Measurements from ENCODE around the gene CCSER1.
A peak's percentile ranks its signal among the peaks of the same experiment; 100 is the strongest.
"Not testable (repeated sequence)": the region's sequence is repeated elsewhere in the genome, so short reads cannot be mapped to it uniquely, and the experiment has no call there.

Gene CCSER1

DNA sequence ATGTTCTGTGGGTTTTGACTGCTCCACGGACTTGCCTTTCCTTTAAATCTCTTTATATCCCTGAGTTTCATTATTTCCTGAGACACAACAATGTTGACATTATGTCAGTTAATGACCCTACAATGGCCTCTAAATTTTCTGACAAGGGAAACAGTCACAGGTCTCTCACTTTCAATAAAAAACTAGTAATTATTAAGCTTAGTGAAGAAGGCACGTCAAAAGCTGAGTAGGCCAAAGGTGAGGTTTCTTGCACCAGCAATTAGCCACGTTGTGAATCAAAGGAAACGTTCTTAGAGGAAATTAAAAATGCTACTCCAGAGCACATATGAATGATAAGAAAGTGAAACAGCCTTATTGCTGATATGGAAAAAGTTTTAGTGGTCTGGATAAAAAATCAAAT lies 1246.4 kb downstream of the CCSER1 start:
- DNase-seq (ENCODE audit: low spot score): peak; percentile 34

DNA sequence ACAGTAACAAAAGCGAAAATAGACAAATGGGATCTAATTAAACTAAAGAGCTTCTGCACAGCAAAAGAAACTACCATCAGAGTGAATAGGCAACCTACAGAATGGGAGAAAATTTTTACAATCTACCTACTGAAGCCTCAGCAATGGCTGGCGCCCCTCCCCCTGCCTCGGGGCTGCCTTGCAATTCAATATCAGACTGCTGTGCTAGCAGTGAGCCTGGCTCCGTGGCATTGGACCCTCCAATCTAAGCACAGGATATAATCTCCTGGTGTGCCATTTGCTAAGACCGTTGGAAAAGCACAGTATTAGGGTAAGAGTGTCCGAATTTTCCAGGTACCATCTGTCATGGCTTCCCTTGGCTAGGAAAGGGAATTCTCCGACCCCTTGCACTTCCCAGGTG lies 1278.2 kb downstream of the CCSER1 start:
- DNase-seq (ENCODE audit: low spot score): not testable (repeated sequence)

DNA sequence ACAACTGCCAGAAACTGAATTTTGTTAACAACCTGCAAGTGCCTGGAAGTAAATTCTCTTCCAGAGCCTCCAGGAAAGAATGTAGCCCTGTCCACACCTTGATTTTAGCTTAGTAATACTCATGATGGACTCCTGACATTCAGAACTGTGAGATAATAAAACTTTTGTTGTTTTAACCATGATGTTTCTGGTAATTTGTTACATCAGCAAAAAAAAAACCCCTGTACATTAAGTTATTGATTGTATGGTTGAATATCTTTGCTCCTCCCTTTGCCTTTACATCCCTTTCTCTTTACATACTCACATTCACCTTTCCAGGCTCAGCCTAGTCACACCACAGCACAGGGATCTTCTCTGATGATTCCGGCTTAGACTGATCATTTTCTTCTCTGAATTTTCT lies 1294.8 kb downstream of the CCSER1 start:
- no peak for DNase-seq (ENCODE audit: low spot score)

DNA sequence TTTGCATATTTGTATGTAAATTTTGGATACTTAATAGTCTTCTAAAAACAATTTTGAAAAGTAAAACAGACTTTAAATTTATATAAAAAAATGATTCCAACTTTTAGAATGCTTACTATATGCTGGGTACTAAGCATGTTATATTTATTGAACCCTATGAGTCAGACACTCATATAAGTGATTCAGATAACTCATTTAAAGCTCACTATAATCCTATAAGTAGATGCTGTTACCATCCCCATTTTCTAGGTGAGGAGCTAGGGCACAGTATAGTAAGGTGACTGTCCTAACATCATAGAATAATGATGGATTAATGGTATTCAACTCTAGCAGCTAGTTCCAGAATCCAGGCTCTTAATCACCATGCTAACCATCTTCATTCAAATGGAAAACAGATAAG lies 1299.5 kb downstream of the CCSER1 start:
- no peak for DNase-seq (ENCODE audit: low spot score)

DNA sequence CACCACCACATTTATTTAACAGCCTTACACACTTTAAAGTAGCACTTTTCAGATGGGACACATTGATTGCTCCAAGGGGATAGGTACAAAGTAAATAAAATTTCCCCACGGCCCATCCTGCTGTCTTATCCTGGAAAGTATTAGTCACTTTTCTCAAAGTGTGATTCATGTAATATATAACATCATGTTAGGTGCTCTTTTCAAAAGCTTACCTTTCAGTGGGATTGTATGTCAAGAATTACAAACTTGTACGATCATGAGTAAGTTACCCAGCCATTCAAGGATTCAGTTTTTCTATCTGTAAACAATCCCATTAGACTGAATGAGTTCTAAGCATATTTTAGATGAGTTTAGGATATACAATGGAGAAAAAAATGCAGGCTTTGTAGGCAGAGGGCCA lies 1300.0 kb downstream of the CCSER1 start:
- peak; percentile 50 for DNase-seq (ENCODE audit: low spot score)

DNA sequence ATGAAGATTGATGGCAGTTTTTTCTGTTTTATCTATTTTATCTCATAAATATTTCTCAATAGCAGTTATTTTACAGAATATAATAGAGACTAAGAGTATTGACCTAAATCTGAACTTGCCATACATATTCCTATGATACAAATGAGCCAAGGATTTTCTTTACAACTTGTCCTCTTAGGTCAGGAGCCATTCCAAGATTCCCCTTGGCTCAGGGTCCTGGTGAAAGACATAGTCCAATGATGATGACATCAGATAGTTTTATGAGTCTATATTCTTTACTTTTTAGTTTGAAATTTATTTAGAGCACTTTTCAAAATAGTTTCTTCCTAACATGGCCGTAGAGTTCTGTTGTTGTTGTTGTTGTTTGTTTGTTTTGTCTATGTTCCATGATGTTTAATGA lies 1307.4 kb downstream of the CCSER1 start:
- DNase-seq (ENCODE audit: low spot score): no peak

DNA sequence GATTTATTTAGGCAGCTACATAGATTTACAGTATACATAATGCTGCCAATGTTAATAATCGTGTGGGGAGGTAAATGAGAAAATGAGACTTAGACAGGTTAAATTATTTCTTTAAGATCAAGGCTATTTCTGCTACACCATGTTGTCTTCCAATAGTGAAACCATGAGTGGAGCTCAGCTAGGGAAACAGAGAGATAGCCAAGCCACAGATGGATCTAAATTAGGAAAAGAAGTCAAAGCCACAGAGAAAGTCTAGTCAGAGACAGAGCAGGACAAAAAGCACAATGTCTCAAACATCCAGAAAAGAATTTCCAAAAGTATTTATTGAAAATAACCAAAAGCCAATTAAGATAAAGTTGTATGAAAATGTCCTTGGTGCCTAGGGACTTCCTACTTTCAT lies 1309.4 kb downstream of the CCSER1 start:
- no peak for DNase-seq (ENCODE audit: low spot score)

DNA sequence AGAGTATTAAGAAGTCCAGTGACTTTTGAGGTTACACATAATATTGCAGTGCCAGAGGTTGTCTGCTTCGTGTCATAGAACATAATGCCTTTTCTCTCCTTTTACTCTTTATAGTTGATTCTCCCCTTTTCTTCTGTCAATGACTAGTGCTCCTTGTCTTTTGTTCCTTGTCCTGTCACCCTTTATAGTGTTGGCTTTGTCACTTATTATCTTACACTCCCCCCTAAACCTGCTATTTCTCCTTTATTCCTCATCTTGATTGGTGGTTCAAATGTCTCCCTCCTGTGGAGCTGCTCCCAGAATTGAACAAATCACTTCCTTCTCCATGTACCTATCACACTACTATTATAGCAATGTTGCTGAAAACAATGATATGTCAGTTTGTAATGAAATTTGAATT lies 1320.0 kb downstream of the CCSER1 start:
- no peak for DNase-seq (ENCODE audit: low spot score)

DNA sequence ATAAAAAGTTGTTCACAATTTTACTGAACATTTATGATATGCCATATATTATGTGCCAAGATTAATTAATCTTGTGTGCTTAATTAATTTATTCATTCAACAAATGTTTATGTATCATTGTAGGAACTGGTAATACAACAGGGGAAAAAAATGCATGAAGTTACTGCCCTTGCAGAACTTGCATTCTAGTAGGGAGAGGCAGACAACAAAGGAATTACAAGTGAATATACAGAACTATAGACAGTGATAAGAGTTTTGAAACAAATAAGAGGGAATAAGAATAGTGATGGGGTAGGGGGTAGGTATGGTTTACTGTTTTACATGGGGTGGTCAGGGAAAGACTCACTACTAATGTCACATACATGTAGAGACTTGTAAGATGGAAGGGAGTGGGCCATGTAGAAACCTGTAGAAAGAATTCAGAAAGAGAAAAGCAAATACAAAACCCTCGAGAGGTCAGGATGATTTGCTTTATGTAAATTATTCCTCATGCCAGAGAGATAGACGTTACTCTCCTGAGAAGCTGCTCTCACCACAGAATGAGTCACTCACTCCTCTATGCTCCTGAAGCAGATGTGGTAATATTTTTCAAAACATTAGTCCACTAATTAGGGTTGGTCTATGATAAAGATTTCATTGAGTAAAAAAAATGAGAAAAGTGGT lies 1321.6 kb downstream of the CCSER1 start:
- DNase-seq (ENCODE audit: low spot score): peak; percentile 72

DNA sequence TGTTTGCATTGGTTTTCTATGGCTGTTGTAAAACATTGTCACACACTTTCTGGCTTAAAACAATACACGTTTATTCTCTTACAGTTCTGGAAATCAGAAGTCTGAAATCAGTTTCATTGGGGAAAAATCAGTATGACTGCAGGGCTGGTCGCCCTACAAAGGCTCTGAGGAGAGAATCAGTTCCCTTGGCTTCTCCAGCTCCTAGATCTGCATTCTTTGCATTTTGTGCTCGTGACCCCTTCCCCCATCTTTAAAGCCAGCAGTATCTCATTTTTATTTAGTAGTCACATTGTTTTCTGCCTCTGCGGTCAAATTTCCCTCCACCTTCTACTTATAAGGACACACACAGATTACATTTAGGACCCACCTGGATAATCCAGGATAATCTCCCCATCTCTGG lies 1326.9 kb downstream of the CCSER1 start:
- no peak for DNase-seq (ENCODE audit: low spot score)

DNA sequence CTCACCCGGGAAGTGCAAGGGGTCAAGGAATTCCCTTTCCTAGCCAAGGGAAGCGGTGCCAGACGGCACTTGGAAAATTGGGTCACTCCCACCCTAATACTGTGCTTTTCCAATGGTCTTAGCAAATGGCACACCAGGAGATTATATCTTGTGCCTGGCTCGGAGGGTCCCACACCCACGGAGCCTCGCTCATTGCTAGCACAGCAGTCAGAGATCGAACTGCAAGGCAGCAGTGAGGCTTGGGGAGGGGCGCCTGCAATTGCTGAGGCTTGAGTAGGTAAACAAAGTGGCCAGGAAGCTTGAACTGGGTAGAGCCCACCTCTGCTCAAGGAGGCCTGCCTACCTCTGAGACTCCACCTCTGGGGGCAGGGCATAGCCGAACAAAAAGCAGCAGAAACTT lies 1335.4 kb downstream of the CCSER1 start:
- DNase-seq (ENCODE audit: low spot score): not testable (repeated sequence)

DNA sequence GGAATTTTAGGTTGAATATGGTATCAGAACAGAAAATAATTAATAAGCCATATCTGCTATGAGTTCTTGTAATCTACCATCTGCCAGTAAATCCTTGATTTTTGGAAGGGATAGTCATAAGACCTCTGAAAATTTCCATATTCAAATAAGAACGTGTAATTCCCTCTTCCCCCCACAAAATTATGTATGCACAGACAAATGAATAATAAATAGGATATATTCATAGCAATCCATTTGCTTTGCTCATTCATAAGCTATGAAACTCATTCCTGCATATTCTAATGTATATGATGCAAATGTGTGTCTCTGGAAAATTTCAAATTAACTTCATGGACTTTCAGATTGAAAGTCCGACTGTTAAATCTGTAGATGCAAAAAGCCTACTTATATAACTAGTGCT lies 1343.5 kb downstream of the CCSER1 start:
- DNase-seq (ENCODE audit: low spot score): no peak

DNA sequence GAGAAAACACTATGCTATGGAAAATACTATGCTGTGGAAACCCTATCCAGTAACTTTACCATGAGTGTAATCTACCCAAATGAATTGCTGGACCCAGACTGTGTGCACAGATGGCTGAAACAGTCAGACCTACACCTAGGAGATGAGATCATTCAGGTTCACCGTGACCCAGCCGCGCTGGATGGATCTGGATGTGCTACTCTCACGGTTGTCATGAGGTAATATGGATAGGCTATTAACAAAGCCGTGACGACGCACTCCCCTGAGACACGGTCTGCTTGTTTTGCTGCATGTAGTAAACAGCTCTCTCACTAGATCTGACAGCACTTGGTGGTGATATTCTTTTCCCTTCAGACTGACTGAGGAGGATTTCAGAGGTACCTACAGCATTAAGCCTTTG lies 1344.1 kb downstream of the CCSER1 start:
- peak; percentile 10 for DNase-seq (ENCODE audit: low spot score)

DNA sequence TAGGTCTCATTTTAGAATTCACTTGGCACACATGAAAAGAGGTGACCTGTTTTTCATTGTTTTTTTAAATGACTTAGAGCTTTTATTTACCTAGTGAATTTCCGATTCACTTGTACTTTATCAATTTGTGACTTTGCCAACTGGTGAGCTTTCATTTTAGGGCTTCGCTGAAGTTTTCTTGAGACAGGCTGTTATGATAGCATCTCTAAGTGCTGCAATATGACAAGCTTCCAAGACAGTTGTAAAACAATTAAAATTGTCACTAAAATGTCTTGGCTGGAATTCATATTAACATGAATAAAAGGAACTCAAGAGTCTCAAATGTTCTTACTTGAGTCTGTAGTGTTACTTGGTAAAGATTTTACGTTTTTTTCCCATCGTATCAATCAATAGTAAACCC lies 1344.9 kb downstream of the CCSER1 start:
- DNase-seq (ENCODE audit: low spot score): no peak

DNA sequence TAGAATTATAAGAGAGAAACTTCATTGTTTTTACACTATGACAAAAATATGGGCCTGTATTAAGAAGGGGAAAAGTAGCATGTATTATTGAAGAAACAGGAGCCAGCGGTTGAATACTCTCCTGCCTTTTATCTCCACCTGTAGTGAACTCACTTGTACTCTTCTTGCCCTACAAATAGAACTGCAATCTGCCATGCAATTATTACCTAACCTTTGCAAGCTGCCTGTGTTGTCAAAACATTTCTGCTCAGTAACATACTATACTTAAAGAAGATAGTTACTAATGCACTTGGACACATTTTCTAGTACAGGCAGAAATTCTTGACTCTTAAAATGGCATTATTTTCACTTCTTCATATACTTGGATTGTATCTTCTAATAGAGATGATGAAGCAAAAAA lies 1358.2 kb downstream of the CCSER1 start:
- no peak for DNase-seq (ENCODE audit: low spot score)

DNA sequence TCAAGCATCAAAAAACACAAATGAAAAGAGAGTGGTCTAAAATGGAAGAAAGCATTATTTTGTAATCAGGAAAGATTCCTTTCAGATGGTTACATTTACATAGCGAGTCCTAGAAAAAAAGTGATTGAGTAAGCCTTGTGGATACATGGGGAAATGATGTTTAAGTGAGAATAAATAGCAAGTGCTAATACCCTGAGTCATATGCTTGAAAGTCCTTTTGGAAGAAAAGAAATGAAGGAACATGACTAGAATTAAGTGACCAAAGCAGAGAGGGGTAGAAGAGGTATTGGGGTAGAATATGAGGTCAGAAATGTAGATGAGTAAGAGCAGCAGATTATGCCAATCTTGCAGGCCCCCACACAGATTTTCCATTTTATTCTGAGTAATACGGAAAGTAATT lies 1361.8 kb downstream of the CCSER1 start:
- DNase-seq (ENCODE audit: low spot score): no peak

DNA sequence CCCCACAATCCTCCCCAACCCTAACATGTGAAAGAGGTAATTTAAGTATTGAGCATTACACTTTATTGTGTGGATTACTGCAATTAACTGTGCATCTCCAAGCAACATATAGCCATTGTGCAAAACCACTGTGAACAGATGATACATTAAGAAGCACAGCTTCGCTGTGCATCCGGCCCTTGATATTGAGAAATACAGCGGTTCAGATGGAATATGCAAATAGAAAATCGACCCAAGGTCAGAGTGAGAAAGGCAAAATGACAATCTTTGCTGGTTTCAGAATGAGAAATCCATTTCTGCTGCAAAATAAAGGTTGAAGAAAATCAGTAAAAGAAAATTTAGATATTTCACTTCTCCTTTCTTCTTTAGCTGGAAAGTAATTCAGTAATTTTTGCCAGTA lies 1370.7 kb downstream of the CCSER1 start:
- DNase-seq (ENCODE audit: low spot score): no peak

DNA sequence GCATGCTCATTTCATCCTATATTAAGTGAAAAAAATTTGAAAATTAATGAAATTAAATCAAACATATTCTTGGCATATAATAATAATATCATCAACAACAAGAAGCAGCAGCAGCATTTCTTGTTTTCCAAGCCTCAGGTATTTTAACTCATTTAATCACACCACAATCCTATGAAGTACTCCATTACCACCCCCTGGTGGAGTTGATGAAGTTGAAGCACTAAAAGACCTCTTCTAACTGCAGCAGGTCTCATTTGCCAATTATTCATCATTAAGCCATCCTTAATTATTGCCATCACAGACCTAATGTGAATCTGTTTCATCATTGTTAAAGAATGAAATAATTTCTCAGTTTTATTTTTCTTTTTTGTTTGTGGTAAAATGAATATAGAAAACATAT lies 1375.2 kb downstream of the CCSER1 start:
- DNase-seq (ENCODE audit: low spot score): peak; percentile 28

DNA sequence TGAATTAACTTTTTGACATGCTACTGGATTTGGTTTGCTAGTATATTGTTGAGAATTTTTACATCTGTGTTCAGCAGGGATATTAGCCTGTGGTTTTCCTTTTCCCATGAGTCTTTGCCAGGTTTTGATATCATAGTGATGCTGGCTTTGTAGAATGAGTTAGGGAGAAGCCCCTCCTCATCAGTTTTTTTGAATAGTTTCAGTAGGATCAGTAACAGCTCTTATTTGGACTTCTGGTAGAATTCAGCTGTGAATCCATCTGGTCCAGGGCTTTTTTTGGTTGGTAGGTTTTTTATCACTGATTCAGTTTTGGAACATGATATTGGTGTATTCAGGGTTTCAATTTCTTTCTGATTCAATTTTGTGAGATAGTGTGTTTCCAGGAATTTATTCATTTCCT lies 1386.1 kb downstream of the CCSER1 start:
- no peak for DNase-seq (ENCODE audit: low spot score)

DNA sequence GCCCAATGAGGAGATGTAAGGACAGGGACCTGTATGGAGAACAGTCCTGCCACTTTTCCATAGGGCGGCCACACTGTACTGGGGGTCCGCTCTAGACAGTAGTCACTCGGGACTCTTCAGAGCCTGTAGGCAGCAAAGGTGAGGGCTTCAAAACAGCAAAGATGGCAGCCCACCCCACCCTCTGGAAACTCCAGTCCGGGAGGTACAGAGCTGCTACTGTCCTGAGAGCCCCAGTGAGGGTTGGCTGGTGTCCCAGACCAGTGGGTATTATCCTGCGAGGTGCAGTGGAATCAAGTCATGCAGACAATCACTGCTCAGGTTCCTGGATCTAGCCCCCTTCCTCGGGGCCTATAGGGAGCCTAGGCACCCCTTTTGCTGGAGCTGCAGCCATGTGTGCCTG lies 1392.0 kb downstream of the CCSER1 start:
- DNase-seq (ENCODE audit: low spot score): no peak

DNA sequence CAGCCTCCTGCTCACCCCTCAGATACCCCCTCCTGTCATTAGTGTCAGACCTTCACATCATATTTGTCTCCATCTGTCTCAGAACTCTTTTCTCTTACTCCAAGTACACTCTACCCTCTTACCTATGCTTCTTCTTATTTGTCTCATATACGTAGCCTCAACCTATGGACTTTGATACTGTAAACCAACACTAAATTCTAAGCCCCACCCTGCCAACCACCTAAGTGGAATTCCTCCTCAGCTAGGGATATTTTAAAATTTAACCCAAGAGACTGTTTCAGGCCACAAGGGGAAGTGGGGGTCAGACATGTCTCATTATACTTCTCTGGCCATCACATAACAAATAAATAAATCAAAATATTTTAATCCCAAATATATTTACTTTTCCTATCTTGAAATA lies 1398.4 kb downstream of the CCSER1 start:
- no peak for DNase-seq (ENCODE audit: low spot score)

DNA sequence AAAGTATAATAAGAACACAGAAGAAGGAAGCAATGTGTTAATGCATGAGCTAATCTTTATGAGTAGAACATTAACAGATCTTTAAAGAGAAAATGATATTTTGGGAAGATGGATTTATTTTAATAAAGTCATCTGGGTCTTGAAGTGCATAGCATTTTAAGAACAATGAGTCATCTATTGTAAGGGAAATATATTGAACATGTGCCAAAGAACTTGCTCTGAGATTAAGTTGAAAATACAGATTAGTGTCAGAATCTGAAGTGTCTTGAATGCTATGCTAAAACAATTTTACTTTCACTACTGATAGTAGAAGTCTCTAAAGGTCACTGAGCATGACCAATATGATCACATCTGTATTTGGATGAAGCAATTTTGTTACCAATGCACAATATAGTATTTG lies 1399.9 kb downstream of the CCSER1 start:
- no peak for DNase-seq (ENCODE audit: low spot score)

DNA sequence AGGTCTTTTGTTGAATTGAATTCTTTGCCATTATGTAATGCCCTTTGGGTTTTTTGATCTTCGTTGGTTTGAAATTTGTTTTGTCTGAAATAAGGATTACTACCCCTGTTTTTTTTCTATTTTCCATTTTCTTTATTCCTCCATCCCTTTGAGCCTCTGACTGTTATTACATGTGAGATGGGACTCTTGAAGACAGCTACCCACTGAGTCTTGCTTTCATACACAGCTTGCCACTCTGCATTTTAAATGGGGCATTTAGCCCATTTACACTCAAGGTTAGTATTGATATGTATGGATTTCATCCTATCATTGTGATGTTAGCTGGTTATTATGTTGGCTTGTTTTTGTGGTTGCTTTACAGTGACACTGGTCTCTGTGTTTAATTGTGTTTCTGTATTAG lies 1440.4 kb downstream of the CCSER1 start:
- DNase-seq (ENCODE audit: low spot score): no peak

DNA sequence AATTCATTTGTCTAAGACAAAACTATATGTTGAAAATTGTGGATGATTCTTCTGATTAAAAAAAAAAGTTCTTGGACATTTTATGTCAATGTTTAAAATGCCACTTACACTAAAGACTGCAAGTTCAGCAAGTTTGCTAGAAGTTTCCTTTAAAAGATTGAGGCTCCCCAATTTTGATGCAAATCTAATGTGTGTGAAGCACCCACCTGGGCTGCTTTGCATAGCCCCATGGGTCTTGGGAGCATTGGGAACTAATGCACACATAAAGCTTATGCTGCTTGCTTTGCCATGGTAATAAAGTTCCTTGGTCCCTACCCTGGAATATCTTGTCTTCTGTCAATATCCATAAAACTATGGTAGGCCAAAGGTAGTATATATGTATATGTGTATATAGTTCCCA lies 1450.7 kb downstream of the CCSER1 start:
- DNase-seq (ENCODE audit: low spot score): no peak

DNA sequence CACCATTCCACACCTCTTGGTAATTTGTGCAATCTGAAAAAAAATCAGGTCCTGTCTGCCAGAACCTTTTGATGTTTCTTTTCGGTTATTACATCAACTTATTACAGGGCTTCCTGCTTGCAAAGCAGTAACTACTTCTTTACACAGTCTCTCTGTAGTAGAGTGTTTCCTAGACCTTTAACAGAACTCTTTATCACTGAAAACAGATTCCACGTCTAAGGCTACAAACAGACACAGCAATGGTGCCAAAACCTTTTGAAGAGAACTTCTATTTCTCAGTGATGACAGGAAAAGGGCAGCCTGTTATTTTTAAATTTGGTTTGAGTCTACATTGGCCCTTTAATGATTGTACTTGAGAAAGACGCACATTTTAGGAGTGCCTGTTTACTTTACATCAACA lies 1463.1 kb downstream of the CCSER1 start:
- no peak for DNase-seq (ENCODE audit: low spot score)

All from kidney tubule cell (primary cell).